Astrocyte of the cerebellum (primary cell): ENCODE data around the gene NVL.

Experiments used
- DNase-seq: peaks from one replicate; pipeline ENCODE4 v3.0.0-alpha.2; 2011; ENCODE audit warnings: low read depth
- H3K4me3 ChIP-seq: 2 replicates; pipeline ENCODE4 v1.5.1; 2011; ENCODE audit warnings: mild to moderate bottlenecking, low read depth, low read length, moderate library complexity
- in situ Hi-C: cut with HindIII; loops from 2 replicates; pipeline ENCODE4 v1.10.0; 2017; ENCODE audit warnings: low sequenced_read_pairs
- TF ChIP-seq, protein P1 (sequence below): IDR thresholded peaks from 2 replicates; pipeline ENCODE4 v1.5.1; 2012; ENCODE audit warnings: low read length, low read depth, moderate library complexity, mild to moderate bottlenecking; ENCODE audit errors: missing control alignments

The NVL gene

DNA sequence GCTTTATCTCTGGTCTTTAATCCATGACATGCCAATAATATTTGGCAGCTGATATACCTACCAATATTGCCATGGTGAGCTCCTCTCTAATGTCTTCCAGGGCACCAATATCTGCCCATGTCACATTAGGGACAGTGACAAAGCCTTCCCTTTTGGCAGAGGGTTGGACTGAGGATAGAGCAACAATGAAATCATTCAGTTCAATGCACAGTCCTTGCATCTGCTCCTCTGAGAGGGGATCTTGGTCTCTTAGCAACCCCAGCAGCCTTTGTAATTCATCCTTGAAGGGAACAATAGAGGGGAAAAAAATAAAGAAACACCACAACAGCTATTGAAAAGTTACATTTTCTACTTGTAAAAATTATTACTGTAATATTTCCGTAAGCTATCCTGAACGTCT lies 42.3 kb downstream of the NVL start:
- TF ChIP-seq, protein P1, sequence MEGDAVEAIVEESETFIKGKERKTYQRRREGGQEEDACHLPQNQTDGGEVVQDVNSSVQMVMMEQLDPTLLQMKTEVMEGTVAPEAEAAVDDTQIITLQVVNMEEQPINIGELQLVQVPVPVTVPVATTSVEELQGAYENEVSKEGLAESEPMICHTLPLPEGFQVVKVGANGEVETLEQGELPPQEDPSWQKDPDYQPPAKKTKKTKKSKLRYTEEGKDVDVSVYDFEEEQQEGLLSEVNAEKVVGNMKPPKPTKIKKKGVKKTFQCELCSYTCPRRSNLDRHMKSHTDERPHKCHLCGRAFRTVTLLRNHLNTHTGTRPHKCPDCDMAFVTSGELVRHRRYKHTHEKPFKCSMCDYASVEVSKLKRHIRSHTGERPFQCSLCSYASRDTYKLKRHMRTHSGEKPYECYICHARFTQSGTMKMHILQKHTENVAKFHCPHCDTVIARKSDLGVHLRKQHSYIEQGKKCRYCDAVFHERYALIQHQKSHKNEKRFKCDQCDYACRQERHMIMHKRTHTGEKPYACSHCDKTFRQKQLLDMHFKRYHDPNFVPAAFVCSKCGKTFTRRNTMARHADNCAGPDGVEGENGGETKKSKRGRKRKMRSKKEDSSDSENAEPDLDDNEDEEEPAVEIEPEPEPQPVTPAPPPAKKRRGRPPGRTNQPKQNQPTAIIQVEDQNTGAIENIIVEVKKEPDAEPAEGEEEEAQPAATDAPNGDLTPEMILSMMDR, result no peak
- no peak for DNase-seq
- H3K4me3 ChIP-seq, result no peak overlapping the region
- in situ Hi-C loops, result no loop called here

DNA sequence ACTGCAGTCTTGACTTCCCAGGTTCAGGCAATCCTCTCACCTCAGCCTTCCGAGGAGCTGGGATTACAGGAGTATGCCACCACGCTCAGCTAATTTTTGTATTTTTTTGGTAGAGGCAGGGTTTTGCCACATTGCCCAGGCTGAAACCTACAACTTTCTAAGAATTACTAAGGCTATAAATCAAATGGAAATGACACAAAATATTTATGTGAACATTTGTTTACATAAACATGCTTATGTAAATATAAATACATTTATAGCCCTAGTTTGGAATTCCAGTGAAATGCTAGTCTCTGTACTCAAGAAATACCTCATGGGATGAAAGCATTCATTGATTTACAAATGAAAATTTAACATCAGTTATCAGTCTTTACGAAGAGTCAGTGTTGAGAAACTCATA lies 47.8 kb downstream of the NVL start:
- TF ChIP-seq, protein P1, result no peak
- in situ Hi-C loops, result no loop called here
- no peak overlapping the region for H3K4me3 ChIP-seq
- DNase-seq, result no peak

DNA sequence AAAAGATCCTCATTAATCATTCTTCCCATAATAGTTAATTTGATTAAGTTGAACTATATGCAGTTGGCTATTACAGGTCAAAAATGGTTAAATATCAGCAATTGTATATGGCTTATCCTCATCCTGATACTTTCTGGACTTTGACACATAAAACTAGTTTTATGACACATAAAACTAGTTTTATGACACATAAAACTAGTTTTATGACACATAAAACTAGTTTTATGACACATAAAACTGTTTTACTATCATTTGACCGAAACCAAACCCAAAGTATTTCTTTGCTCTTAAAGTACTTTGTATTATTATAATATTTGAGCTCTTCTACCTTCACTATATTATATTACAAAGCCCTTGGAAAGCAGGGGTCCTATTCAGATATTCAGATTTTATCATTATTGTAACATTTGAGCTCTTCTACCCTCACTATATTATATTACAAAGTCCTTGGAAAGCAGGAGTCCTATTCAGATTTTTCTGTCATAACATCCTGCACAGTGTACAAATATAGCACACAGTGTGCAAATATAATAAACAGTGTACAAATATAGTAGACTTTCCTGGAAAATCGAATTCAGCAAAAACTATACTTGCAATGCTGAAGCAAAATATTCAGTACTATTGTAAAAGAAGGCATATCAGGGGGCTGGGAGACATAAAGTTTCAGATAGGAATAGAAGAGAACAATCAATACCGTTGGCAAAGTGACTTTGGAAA lies 53.0 kb downstream of the NVL start:
- DNase-seq, result no peak
- in situ Hi-C loops, result no loop called here
- H3K4me3 ChIP-seq, result no peak overlapping the region
- TF ChIP-seq, protein P1, result no peak

DNA sequence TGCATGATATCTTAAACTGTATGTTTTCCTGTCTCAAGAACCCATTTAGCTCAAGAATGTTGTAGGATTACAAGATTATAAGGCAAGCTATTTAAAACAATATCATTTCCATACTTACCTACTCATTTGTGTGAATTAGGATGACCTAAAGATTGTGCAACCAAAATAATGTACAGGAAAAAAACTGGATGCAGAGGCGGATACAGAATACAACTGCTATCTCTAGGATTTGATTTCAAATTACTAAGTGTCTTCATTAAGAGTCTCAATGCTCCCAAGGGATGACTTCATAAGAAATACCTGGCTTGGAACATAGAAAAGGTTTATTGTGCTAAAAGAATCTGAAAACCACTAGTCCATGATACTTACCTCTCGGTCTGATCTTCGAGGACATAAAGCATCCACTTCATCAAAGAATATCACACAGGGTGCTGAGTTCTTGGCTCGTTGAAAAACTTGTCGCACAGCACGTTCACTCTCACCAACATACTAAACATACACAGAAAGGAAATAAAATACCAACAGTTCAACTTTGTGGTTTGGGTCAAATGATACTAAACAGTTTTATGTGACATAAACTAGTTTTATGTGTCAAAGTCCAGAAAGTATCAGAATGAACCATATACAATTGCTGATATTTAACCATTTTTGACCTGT lies 54.9 kb downstream of the NVL start:
- DNase-seq, result no peak
- no peak overlapping the region for H3K4me3 ChIP-seq
- in situ Hi-C loops, result no loop called here
- TF ChIP-seq, protein P1, result no peak

DNA sequence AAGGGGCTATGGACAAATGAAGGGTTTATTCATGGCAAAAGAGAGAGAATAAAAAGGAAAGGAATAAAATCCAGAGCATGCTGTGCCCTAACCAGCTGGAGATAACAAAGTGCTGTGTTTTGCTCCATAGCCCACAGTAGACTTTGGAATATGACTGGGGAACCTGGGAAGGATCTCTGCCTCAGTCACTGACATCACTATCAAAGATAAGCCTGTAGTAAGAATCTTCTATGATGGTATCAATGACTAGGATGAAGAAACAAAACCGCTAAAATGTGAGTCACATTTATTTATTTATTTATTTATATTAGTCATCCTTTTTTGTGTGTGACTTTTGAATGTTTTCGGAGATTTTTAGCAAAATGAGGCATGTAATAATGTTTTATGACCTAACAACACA lies 56.3 kb downstream of the NVL start:
- in situ Hi-C loops, result no loop called here
- TF ChIP-seq, protein P1, result no peak
- no peak overlapping the region for H3K4me3 ChIP-seq
- DNase-seq, result no peak

DNA sequence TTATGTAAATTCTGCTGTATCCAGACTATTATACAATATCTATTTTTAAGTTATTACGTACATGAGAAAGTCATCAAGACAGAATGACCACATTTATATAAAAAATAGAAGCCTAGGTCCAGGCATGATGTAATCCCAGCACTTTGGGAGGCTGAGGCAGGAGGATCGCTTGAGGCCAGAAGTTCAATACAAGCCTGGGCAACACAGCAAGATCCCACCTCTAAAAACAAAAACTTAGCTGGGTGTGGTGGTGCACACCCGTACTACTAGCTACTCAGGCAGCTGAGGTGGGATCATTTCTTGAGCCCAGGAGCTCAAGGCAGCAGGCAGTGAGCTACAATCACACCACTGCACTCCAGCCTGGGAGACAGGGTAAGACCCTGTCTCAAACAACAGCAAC lies 58.9 kb downstream of the NVL start:
- in situ Hi-C loops, result no loop called here
- H3K4me3 ChIP-seq, result no peak overlapping the region
- DNase-seq, result no peak
- TF ChIP-seq, protein P1, result no peak
